NCI-H345 treated with DMSO at 0.1 percent for 48 hours (cell line): Measurements from ENCODE around the gene PCBP2.

Experiments used
- DNase-seq: peaks from one replicate; lab custom pipeline; 2025; ENCODE audit not compliant: unreplicated experiment; lab: John Stamatoyannopoulos, UW

The PCBP2 gene

DNA sequence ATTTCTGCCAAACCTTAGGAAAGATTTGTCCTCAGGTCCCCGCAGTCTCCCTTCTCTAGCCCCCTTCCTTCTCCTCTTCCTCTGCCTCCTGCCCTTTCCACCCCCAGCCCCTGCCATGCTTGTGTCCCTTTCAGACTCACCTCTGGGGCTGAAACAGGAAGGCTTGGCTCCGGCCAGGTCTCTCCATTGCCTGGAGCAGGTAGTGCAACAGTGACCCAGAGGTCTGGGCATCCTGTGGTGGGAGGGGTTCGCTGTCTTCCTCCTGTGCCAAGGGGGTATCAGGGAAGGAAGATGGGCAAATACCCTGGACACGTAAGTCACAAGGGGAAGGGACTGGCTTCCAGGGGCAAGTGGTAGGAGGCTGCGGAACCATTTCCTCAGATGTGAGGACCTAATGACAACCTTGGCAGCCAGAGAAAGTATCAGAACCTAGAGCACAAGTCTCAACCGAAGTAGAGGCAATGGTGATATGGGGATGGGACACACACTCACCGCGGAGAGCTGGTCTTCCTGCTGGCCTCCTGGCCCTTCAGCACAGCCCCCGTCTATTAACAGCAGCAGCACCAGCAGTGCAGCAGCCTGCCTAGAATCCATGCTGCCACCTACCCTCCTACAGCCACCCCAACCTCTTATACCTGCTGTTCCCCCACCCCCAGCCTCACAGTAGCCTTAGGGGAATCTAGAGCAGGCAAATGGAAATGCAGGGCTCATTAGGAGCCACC is 55.1 kb downstream of the PCBP2 start, which contains the start of gene NPFF:
Gene NPFF (minus strand): TSS at position 604 of the 722 bp plus-strand sequence. CDS start 10 bp downstream, at position 594.
- no peak for DNase-seq

DNA sequence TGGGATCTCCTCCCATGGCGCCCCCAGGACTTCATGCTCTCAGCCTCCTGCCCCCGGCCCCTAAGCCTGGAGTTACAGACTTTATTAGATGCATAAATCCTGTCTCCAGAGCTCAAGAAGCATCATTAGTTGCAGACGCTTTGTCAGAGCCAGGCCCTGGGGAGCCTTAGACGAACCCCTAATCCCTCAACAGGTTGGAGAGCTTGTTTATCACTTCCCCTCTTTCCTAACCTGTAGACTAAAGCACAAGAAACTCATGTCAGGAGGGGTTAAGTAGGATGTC is 55.6 kb downstream of the PCBP2 start:
- DNase-seq: no peak

DNA sequence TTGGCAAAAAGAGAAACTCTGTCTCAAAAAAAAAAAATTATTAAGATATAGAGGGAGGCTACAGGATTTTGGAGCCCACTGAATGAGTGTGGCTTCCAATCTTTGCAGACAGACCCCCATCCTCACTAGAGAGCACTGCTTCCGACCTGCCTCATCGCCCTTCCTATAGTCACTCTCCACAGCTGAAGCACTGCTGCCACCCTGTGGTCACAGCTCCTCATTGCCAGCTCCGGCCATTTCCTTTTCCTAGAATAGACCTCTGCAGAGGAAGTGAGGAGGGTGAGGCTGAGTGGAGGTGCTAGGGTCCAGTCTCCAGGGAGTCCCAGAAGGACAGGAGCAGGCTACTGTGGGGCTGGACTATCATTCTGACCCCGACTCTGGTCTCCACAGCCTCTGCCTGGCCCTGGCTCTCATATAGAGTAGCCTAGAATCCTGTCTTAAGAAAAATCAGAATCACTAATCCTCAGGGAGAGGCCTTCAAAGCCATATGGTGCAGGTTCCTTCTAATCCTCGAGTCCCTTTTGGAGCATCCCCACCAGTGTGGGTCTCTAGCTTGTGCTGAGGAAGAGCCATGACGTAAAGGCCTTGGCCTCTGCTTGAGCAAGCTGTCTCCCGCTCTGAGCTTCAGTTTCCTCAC is 56.8 kb downstream of the PCBP2 start:
- DNase-seq: peak; percentile 59

DNA sequence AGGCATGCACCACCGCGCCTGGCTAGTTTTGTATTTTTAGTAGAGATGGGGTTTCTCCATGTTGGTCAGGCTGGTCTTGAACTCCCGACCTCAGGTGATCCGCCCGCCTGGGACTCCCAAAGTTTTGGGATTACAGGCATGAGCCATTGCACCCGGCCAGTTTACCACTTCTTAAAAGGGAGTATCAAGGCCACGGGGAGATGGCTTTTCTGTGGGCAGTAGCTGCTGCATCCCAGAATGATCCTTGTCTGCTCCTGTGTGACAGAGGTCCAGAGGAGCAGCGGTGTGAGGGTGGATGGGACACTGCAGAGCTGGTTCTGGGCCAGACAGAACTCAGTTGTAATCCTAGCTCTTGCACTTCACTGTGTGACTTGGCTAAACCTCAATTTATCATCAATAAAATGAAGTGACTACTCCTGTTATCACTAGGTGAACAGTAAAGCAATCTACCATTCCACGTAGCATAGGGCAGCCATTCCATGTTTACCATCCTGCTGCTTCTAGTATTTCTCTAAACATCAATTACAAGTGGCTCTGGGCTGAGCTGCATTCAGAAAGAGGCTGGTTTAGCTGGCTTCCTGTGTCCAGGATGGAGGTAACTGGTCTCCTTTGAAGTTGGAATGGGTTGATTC is 58.4 kb downstream of the PCBP2 start:
- DNase-seq: no peak

DNA sequence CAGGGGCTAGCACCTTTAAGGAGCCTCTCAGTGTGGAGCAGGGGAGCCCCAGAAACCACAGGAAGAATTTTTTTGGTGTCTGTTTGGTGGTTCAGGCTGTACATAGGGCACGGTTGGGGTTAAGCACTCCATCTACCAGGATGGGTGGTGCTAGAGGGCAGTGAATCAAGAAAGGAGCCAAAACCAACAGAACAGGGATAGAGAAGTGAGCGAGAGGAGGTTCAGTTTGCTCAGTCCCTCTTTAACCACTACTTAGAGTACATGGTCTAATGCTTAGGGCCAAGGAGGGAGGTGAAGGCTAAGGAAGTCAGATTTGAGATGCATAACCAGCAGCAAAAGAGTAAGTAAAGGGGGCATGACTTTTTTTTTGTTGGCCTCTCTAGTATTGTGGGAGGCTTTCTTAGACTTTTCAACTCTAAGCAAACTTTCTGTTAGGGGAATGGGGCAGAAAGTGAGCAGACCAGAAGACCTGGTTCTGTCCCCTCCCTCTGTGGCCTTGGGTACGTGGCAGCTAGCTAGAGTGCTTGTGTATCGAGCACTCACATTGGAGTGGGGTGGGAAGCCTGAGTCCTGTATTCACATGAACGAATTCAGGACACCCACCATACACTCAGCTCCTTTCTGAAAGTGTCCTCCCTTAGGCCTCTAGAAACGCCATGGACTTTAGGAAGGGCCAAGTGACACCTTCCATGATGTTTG is 62.0 kb downstream of the PCBP2 start:
- DNase-seq: no peak

DNA sequence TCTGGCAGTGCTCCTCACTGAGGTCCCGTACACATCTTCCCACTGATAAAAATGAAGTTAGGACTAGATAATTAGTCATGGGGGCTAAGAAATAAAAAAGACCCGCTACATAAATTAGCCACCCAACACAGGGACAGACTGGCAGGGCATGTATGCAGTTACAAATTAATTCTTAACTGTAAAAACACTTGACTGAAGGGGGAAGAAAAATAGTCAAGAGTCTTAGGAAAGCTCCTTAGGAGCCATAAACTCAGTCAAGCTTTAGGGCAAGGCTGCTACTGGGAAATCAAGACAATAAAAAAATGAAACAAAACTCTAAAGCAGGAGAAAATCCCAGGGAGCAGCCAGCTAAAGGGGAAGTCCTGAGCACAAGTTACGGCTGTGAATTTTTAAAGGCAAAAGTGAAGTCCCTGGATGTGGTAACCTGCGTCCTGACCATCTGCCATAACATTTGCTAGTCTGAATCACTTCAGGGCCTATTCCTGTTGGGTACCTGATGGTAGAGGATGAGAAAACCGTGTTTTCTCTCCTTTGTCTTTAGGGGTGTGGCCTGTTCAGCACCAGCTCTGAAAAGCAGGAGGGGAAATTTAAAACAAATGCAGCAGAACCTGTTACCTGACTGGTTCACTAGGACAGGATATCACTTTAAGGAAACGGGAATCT is 62.9 kb downstream of the PCBP2 start:
- no peak for DNase-seq

DNA sequence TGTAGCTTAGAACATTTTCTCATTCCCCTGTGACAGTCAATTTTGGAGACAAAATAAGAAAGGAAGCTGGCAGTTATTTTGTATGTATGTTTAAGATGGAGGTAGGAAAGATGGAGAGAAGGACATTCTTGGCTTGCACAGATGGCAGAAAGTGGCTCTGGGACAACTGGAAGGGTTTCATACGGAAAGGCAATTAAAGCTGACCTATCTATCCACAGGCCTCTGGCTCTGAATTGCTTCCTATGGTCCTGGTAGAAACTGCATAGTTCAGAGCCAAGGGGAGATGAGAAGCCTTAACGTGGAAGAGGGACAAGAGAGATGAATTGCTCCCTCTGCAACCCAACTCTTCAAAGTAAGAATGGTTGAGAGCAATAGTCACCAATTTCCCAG is 63.4 kb downstream of the PCBP2 start:
- no peak for DNase-seq

DNA sequence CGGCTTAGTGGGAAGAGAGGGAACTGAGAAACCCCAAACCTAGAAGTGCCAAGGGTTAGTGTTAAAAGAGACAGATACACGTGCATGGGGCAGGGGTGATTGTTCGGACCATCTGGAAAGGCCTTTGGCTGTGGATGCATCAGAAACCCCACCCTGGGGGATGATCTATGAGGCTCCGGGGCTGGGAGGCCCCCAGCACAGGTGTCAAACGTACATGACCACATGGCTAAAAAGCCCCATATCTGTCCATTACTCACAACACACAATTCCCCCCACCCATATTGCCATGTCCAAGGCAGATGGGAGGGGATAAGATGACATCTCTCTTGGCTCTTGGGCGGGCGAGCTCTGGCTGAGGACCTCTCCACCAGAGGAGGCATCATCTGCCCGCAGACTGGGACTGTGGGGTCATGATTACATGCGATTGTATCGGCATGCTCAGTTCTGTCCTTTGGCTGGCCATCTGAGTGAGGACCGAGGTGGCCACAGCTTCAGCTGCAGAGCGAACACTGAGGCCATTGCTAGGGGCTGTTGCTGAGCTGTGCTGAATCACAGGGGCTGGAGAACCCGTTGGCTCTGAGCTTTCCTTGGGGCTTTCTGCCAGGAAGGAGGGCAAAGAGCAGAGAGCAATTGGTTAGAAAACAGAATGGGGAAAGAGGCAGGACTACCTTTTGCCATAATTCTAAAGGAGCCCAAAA is 65.0 kb downstream of the PCBP2 start:
- no peak for DNase-seq

DNA sequence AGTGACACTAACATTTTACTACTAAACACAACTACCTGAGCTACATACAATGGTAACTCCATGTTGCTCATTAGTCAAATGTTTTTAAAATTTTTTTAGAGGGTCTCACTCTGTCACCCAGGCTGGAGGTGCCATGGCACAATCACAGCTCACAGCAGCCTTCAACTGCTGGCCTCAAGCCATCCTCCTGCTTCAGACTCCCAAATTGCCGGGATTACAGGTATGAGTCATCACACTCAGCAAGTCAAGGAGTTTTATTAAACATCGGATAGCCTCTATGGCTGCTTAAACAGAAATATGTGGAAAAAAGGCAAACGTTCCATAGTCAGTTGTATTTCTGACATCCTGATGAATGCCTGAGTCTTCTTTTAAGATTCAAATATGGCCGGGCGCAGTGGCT is 66.5 kb downstream of the PCBP2 start:
- no peak for DNase-seq

DNA sequence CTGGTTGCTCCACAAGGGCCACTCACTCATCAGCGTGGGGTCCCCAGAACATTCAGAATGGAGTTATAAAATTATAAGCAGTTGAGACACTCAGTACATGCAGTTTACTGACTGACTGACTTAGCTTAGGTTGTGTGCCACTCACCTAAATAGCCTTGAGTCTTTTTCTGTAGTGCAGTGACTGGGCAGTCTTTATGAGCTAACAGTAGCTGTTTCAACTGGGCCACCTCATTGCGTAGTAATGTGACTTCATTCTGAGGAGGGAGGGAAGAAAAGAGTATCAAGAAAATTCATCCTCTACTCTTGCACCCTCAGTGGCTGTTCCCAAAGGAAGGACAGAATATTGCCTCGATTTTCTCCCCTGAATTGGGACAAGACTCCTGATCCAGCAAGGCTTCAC is 71.2 kb downstream of the PCBP2 start:
- no peak for DNase-seq

DNA sequence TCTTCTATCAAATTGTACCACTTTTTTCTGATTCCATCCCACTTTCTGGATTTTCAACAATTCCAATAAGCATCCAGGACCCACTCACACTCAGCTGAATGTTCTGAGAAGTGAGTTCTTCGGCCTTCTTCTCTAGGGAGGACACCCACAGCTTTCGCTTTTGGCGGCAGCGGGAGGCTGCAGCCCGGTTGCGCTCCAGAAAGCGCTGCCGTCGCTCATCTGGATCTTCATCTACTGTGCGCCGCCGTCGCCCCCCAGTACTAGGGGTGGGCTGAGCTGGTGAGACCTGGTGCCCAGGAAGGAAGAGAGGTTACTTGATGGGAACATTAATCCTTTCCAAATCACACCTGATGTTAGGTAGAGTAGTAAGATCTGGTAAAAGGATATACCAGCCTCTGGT is 72.6 kb downstream of the PCBP2 start:
- DNase-seq: no peak

DNA sequence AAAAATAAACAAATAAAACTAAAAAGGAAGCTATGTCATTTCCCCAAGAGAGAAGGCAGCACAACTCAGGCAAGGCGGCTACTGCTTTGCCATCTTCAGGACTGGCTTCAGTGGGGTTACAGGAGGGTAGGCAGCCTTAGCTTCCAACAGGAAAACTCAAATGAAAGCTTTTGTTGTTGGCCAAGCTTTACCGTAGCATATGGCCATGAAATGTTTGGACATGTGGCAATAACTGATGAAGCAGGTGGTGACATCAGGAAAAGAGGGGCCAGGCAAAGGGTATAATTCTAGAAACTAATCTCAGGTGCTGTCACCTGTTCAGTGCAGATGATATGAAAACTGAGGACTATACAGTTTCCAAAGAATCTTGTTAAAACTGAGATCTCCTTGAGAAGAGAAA is 78.2 kb downstream of the PCBP2 start:
- DNase-seq: no peak
